Psoas muscle (tissue), 8 donors: ENCODE data around the gene BEX4. TPM values are rescaled to one million over a fixed set of nuclear protein-coding genes. Genes with fewer than 3 reads are reported as not detected.
"Not testable (repeated sequence)": the region's sequence is repeated elsewhere in the genome, so short reads cannot be mapped to it uniquely, and the experiment has no call there.

Experiments
- ATAC-seq, 4 donors: fragments of 200-7000 bp; cut with Tn5 transposase; one replicate each; pipeline ENCODE4 v1.9.1; 2020; ENCODE audit warnings: moderate library complexity in 3 of 4, mild to moderate bottlenecking in 2 of 4
- DNase-seq, 2 donors: peaks; one replicate each; pipeline ENCODE4 v3.0.0-alpha.2; 2020
- H3K27ac ChIP-seq: fragments of 200-600 bp; one replicate; pipeline ENCODE4 v1.8.0; 2022
- H3K27me3 ChIP-seq, 3 donors: fragments of 200-600 bp in 1 of 3; one replicate each; pipeline versions ENCODE4 v1.6.1 to v1.8.0; 2013 to 2022; ENCODE audit warnings: low read length in 2 of 3, mild to moderate bottlenecking in 2 of 3, moderate library complexity in 1 of 3; ENCODE audit not compliant: insufficient read depth in 3 of 3
- H3K36me3 ChIP-seq, 2 donors: fragments of 200-600 bp in 1 of 2; one replicate each; pipeline versions ENCODE4 v1.6.1 to v1.8.0; 2013 to 2022; ENCODE audit warnings: low read depth in 1 of 2, mild to moderate bottlenecking in 1 of 2, moderate library complexity in 1 of 2; ENCODE audit not compliant: insufficient read depth in 1 of 2
- H3K4me1 ChIP-seq: fragments of 200-600 bp; one replicate; pipeline ENCODE4 v1.8.0; 2022
- H3K4me3 ChIP-seq: fragments of 200-600 bp; one replicate; pipeline ENCODE4 v1.8.0; 2022; ENCODE audit warnings: mild to moderate bottlenecking
- H3K9me3 ChIP-seq: fragments of 200-600 bp; one replicate; pipeline ENCODE4 v1.8.0; 2022
- CTCF ChIP-seq: fragments of 200-600 bp; IDR thresholded peaks from one replicate; pipeline ENCODE4 v1.8.0; 2022; ENCODE audit warnings: antibody characterized with exemption
- WGBS, 3 donors: extraction: QIAGEN DNeasy Blood & Tissue Kit; methylation state at CpG; one replicate each; pipeline versions ENCODE4 v1.1.6 to v1.1.7; 2013; 5-methylcytosine and 5-hydroxymethylcytosine counted together
- intact Hi-C, 2 donors: fragments of 100-400 bp; cut with DNase I; formaldehyde crosslinking; loops; one replicate each; pipeline versions ENCODE4 v1.11.0 to v1.14.2; 2022
- polyA plus RNA-seq, 3 donors: library from polyadenylated mRNA; stranded (reverse); fragments of 200-250 nt; gene quantifications; one replicate each; pipeline ENCODE4 v1.2.3, GENCODE V29; 2013
- total RNA-seq, 4 donors: library from RNA; stranded (reverse); fragmentation: NEBNext Ultra II Directional in 2 of 4; extraction: Animal tissue kit (Norgen Biotek cat#: 25700) in 2 of 4; gene quantifications; one replicate each; pipeline versions ENCODE4 v1.2.1 to v1.2.4, GENCODE V29; 2021 to 2023
- donor health status: healthy with polysubstance abuse.
- donor health status: DM: no; HTN: no; CAD: no; lungs with moderate emphysema.
- donor health status: Bipolar disorder and iron deficiency.
- donor health status: healthy.
- donor health status: DM: yes; HTN: yes; CAD: no.
- donor health status: DM: no; HTN: no; CAD: no.
- donor health status: DM: no; HTN: no; CAD: no.
- donor health status: DM: yes; HTN: yes; CAD: no.

The BEX4 gene
- total and polyA plus RNA-seq, 7 donors, result 1.9 to 4.9 (median 3.7) TPM

DNA sequence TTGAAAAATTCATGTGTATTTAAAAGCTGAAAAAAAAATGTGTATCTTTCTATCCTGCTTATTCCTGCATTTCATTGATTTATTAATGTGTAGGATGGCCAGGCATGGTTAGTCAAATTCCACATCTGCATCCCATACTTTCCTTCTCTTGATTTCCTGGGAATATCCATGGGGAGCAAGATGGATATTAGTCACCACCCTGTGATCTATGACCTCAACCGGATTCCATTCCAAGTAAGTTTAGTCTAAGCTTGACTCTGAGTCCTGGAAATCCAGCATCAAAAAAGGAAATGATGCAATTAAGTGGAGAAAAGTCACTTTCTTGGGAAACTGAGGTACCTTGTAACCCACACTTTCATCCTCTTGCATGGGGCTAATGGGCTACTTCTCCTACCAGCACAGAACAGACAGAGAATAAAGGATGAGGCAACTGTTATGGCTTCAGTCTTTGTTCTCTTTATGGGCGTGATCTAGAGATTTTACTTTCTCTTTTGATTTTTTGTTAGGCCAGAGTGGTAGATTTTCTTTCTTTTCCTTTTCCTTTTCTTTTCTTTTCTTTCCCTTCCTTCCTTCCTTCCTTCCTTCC lies 17.1 kb upstream of the BEX4 start:
- intact Hi-C loops, result no loop called here
- DNase-seq, result no peak
- H3K36me3 ChIP-seq, result no peaks in the 10 kb centered on the region
- no peak overlapping the region for H3K27ac ChIP-seq
- no peaks in the 10 kb centered on the region for H3K27me3 ChIP-seq
- no peak overlapping the region for H3K4me3 ChIP-seq
- H3K9me3 ChIP-seq, result no peaks in the 10 kb centered on the region
- TF ChIP-seq CTCF, result no peak
- ATAC-seq, result no peak
- no peaks in the 10 kb centered on the region for H3K4me1 ChIP-seq
- 59 to 74% (median 70%) methylated on average over 2 of the region's 2 CpGs for WGBS, 3 donors

GRCh38 chrX:103198668-103199067 lies 16.2 kb upstream of the BEX4 start:
- DNase-seq, H3K27ac ChIP-seq, H3K4me3 ChIP-seq, ATAC-seq, H3K27me3 ChIP-seq, intact Hi-C loops, H3K36me3 ChIP-seq, H3K4me1 ChIP-seq, H3K9me3 ChIP-seq: not testable (repeated sequence)
- WGBS, 3 donors, result 93 to 99% (median 94%) methylated on average over 4 of the region's 4 CpGs

DNA sequence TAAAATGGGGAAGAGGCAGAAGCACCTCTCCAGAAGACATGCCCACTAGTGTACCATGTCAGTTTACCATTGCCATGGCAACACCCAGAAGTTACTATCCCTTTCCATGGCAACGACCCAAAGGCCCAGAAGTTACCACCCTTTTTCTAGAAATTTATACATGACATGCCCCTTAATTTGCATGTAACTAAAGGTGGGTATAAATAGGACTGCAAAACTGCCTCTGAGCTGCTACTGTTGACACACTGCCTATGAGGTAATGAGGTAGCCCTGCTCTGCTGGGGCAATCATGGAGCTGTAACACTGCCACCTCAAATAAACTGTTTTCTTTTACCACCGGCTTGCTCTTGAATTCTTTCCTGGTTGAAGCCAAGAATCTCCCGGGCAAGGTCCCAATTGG lies 13.9 kb upstream of the BEX4 start:
- H3K9me3 ChIP-seq, result no peaks in the 10 kb centered on the region
- no peak for DNase-seq
- 24 to 45% (median 40%) methylated on average over 3 of the region's 3 CpGs for WGBS, 3 donors
- no peak overlapping the region for H3K27ac ChIP-seq
- intact Hi-C loops, result no loop called here
- no peaks in the 10 kb centered on the region for H3K36me3 ChIP-seq
- no peaks in the 10 kb centered on the region for H3K4me1 ChIP-seq
- no peaks in the 10 kb centered on the region for H3K27me3 ChIP-seq
- no peak for TF ChIP-seq CTCF
- ATAC-seq, result no peak
- H3K4me3 ChIP-seq, result no peak overlapping the region

GRCh38 chrX:103210056-103210455 lies 4.9 kb upstream of the BEX4 start:
- H3K27me3 ChIP-seq, result peaks cover 0 to 9% (median 0%) of the 10 kb centered on the region in 3 donors
- H3K36me3 ChIP-seq, result no peaks in the 10 kb centered on the region
- no peaks in the 10 kb centered on the region for H3K4me1 ChIP-seq
- ATAC-seq, result no peak
- TF ChIP-seq CTCF, result no peak
- no peak overlapping the region for H3K27ac ChIP-seq
- no peak for DNase-seq
- no peak overlapping the region for H3K4me3 ChIP-seq
- H3K9me3 ChIP-seq, result no peaks in the 10 kb centered on the region
- WGBS, 3 donors, result 83 to 95% (median 86%) methylated on average over 5 of the region's 5 CpGs
- intact Hi-C loops, result loop anchor here in 1 of 2 donors (5.0 to 10.0 kb wide), 2 partner anchors 42 to 255 kb away; no protein-coding TSS in a partner anchor

DNA sequence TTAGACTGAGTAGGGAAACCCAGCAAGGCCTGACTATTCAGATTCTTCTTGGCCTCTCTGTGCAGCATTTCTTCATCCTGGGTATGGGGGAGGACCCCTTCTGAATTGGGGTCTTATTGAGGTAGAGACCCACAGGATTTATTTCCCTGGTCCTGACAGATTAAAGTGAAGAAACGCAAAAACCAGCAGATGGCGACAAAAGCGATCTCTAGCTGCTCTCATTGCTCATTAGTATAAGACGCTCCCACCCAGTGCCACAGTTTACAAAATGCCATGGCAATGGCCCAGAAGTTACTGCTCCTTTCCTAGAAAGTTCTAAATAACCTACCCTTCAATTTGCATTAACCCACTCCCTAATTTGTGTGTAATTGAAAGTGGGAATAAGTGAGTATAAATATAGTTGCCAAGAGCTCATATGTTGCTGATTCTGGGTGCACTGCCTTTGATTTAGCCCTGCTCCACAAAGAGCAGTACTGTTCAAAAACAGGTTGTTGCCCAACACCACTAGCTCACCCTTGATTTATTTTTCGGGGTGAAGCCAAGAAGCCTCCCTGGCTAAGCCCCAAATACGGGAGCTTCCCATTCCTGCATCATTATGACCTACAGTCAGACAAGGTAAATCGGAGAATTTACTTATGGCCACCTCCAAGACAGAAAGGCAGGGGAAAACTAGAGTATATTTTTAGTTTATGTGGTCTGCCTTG lies 3.7 kb upstream of the BEX4 start:
- 23 to 32% (median 27%) methylated on average over 7 of the region's 7 CpGs for WGBS, 3 donors

More for the DNA sequence above, 3.7 kb upstream of the BEX4 start:
- no peak for DNase-seq
- Histone ChIP-seq H3K9me3 (no peaks in the 10 kb centered on the region), H3K27ac (no peak overlapping the region), H3K36me3 (no peaks in the 10 kb centered on the region), H3K4me1 (no peaks in the 10 kb centered on the region), H3K27me3 (peaks cover 0 to 16% (median 0%) of the 10 kb centered on the region in 3 donors), H3K4me3 (no peak overlapping the region)
- no peak for ATAC-seq
- intact Hi-C loops, result loop anchor here in 1 of 2 donors (5.0 to 10.0 kb wide), 2 partner anchors 41 to 254 kb away; no protein-coding TSS in a partner anchor
- peak; percentile 40 for TF ChIP-seq CTCF
